WERI-Rb-1 (cell line): ENCODE data around the gene NHERF2.
A peak's percentile ranks its signal among the peaks of the same experiment; 100 is the strongest.

ENCODE experiments used
- DNase-seq: peaks from one replicate; pipeline ENCODE4 v3.0.0-alpha.2; 2020
- H3K27ac ChIP-seq: fragments of 250-450 bp; sonication (Bioruptor Pico); 2 replicates; pipeline ENCODE4 v1.5.1; 2020; ENCODE audit warnings: mild to moderate bottlenecking, moderate library complexity
- H3K27me3 ChIP-seq: fragments of 250-450 bp; sonication (Bioruptor Pico); 2 replicates; pipeline ENCODE4 v1.5.1; 2021; ENCODE audit warnings: mild to moderate bottlenecking, low read depth, moderate library complexity; ENCODE audit not compliant: insufficient read depth, severe bottlenecking
- H3K36me3 ChIP-seq: fragments of 250-450 bp; sonication (Bioruptor Pico); 2 replicates; pipeline ENCODE4 v1.5.1; 2020; ENCODE audit warnings: mild to moderate bottlenecking, moderate library complexity
- H3K4me3 ChIP-seq: 2 replicates; pipeline ENCODE4 v1.5.1; 2011; ENCODE audit warnings: low read depth, mild to moderate bottlenecking, control low read depth, low read length
- H3K9me3 ChIP-seq: fragments of 250-450 bp; sonication (Bioruptor Pico); 2 replicates; pipeline ENCODE4 v1.5.1; 2021; ENCODE audit warnings: mild to moderate bottlenecking, moderate library complexity; ENCODE audit not compliant: severe bottlenecking
- CTCF ChIP-seq: IDR thresholded peaks from 2 replicates; pipeline ENCODE4 v1.5.1; 2011; ENCODE audit warnings: low read depth, mild to moderate bottlenecking, control low read depth, inconsistent platforms, low read length

NHERF2 gene

GRCh38 chr16:1999866-2000514 is 26.7 kb upstream of the NHERF2 start:
- DNase-seq, result no peak
- no peaks in the 10 kb centered on the region for H3K9me3 ChIP-seq
- peaks cover 79% of the 10 kb centered on the region for H3K36me3 ChIP-seq
- no peaks in the 10 kb centered on the region for H3K27me3 ChIP-seq
- H3K27ac ChIP-seq, result no peak overlapping the region
- no peak overlapping the region for H3K4me3 ChIP-seq
- TF ChIP-seq CTCF, result no peak

- Histone ChIP-seq H3K27ac (no peak overlapping the region), H3K4me3 (no peak overlapping the region), H3K36me3 (peaks cover 83% of the 10 kb centered on the region), H3K9me3 (no peaks in the 10 kb centered on the region), H3K27me3 (no peaks in the 10 kb centered on the region)
- no peak for TF ChIP-seq CTCF
- no peak for DNase-seq
These were observed 25.7 kb upstream of the NHERF2 start for GRCh38 chr16:2001035-2001434.

DNA sequence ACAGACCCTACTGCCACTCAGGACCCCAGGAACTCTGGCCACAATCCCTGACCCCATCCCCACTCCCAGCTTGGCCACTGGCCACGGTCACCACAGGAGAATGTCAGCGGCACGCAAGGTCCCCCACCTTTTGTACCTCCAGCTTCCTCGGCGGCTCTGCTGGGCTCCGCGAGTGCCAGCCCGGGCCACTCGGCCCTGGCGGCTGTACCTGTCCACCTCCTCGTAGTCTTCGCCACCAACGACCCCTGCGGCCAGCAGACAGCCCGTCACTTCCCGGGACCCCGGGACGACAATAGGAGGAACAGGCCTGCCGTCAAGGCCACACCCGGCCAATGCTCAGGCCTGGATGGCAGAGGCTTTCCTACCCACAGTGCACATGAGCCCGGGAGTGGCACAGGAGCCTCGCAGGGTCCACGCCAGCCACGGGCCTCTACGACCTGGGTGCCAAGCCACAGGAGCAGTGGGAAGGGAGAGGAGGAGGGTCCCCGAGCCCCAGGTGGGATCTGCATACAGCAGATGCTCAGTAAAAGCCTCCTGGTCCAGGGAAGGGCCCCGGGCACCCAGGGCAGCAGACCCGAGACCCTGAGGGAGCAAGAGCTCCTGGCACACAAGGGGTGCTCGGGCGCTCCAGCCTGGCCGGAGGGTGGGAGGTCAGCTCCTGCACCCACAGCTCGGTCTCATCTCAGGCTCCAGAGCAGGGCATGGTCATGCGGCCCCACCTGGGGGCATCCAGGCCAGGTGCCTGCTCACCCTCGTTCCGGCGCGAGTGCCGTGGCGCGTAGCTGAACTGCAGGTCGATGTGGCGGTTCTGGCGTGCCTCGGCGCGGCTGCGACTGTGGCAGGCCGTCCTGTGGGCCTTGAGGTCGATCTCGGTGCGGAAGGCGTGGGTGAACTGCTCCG is 25.0 kb upstream of the NHERF2 start:
- DNase-seq, result no peak
- Histone ChIP-seq H3K4me3 (no peak overlapping the region), H3K27me3 (no peaks in the 10 kb centered on the region), H3K9me3 (no peaks in the 10 kb centered on the region), H3K36me3 (peaks cover 80% of the 10 kb centered on the region), H3K27ac (no peak overlapping the region)
- no peak for TF ChIP-seq CTCF

GRCh38 chr16:2002406-2003230 is 24.1 kb upstream of the NHERF2 start:
- H3K4me3 ChIP-seq, result no peak overlapping the region
- H3K27me3 ChIP-seq, result no peaks in the 10 kb centered on the region
- DNase-seq, result no peak
- H3K36me3 ChIP-seq, result peaks cover 76% of the 10 kb centered on the region
- TF ChIP-seq CTCF, result no peak
- peak overlapping the region; percentile 60 for H3K27ac ChIP-seq
- no peaks in the 10 kb centered on the region for H3K9me3 ChIP-seq

DNA sequence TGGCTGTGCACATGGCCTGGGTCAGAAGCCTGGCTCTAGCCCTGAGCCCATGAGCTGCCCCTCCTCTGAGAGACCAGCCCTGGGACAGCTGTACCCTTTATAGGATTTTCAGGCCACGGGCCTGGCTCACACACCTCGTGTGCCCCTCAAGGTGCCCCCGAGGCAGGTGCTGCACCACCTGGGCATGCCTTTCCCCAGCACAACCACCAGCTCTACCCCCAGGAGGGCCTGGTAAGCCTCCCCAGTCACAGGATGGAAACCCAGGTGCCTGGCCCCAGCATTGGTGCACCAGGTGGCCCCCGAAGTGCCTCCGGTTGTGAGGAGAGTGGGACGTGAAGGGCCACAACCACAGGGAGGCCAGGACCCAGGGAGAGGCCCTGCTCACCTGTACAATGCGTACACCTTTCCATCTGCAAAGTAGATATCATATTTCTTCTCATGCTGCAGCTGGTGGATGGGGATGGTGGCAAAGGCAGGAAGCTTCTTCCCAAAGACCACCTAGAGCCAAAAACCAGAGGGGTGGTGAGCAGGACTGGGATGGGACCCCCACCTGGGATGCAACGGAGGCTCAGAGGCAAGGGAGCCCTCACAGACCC is 23.4 kb upstream of the NHERF2 start:
- no peak overlapping the region for H3K4me3 ChIP-seq
- no peak for DNase-seq
- H3K27ac ChIP-seq, result peak overlapping the region; percentile 60
- H3K9me3 ChIP-seq, result no peaks in the 10 kb centered on the region
- H3K36me3 ChIP-seq, result peaks cover 82% of the 10 kb centered on the region
- TF ChIP-seq CTCF, result no peak
- no peaks in the 10 kb centered on the region for H3K27me3 ChIP-seq
